OCI-LY3 (cell line): Measurements from ENCODE around the gene FBXW8.

ENCODE experiments used
- H2AFZ ChIP-seq: fragments of 200-600, 300-600 bp; shearing (Covaris generic); 2 replicates; pipeline ENCODE4 v1.6.0; 2014; ENCODE audit warnings: antibody characterized with exemption, low read depth, low read length
- H3K27ac ChIP-seq: fragments of 200-600, 300-600 bp; sonication (generic); 2 replicates; pipeline ENCODE4 v1.5.1; 2014; ENCODE audit warnings: mild to moderate bottlenecking, low read length, moderate library complexity, mixed read lengths
- H3K27me3 ChIP-seq: fragments of 200-600, 300-600 bp; sonication (generic); 2 replicates; pipeline ENCODE4 v1.6.1; 2014; ENCODE audit warnings: low read depth, low read length, mixed read lengths
- H3K36me3 ChIP-seq: fragments of 200-600, 300-600 bp; sonication (generic); replicated peaks from 2 replicates; pipeline ENCODE3; 2014; ENCODE audit warnings: low read depth, low read length, mixed read lengths
- H3K4me1 ChIP-seq: fragments of 300-600, 200-600 bp; sonication (generic); 2 replicates; pipeline ENCODE4 v1.6.1; 2014; ENCODE audit warnings: low read length, mixed read lengths
- H3K4me2 ChIP-seq: fragments of 200-600, 300-600 bp; sonication (generic); 2 replicates; pipeline ENCODE4 v1.6.1; 2014; ENCODE audit warnings: low read length, mixed read lengths
- H3K4me3 ChIP-seq: fragments of 300-600, 200-600 bp; sonication (generic); 2 replicates; pipeline ENCODE4 v1.5.1; 2014; ENCODE audit warnings: antibody characterized with exemption, mild to moderate bottlenecking, low read length, moderate library complexity
- H3K79me2 ChIP-seq: fragments of 300-600, 200-600 bp; shearing (Covaris generic); 2 replicates; pipeline ENCODE4 v1.6.1; 2014; ENCODE audit warnings: mild to moderate bottlenecking, low read length, mixed read lengths
- H3K9ac ChIP-seq: fragments of 300-600, 200-600 bp; shearing (Covaris generic); 2 replicates; pipeline ENCODE4 v1.6.0; 2014; ENCODE audit warnings: mild to moderate bottlenecking, low read length, moderate library complexity
- H3K9me3 ChIP-seq: fragments of 200-600, 300-600 bp; shearing (Covaris generic); 2 replicates; pipeline ENCODE4 v1.6.1; 2014; ENCODE audit warnings: low read length, mixed read lengths; ENCODE audit not compliant: insufficient read depth
- H4K20me1 ChIP-seq: fragments of 200-600, 300-600 bp; sonication (generic); 2 replicates; pipeline ENCODE4 v1.6.1; 2016; ENCODE audit warnings: low read length, mixed read lengths; ENCODE audit not compliant: insufficient read depth
- EZH2phosphoT487 ChIP-seq: fragments of 200-600 bp; shearing (Covaris generic); IDR thresholded peaks from 2 replicates; pipeline ENCODE4 v1.6.1; 2018; ENCODE audit warnings: antibody characterized with exemption, mixed run types, low read depth
- TF ChIP-seq, protein P1 (sequence below): fragments of 200-600, 300-600 bp; sonication (generic); IDR thresholded peaks from 2 replicates; pipeline ENCODE4 v1.5.1; 2014; ENCODE audit warnings: antibody characterized with exemption, low read length, low read depth

The FBXW8 gene

DNA sequence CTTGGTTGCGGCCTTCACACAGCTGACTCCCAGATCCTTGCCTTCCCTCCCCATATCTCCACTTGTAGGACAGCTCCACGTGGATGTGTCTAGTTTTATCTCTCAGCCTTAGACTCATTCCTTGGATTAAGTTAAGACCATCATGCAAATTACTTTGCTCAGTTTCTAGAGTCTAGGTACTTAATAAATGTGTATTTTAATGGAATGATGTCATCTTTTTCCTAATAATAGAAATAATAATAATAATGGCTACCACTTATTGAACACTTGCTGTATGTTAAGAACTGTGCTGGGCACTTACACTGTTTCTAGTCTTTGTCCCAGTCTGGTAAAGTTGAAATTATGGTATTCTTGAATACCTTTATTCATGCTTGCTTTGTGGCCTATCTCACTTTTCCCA lies 37.5 kb downstream of the FBXW8 start:
- Histone ChIP-seq H3K27ac (no peak overlapping the region), H3K4me3 (no peak overlapping the region), H4K20me1 (no peaks in the 10 kb centered on the region), H3K4me1 (no peaks in the 10 kb centered on the region), H3K9me3 (peaks cover 5% of the 10 kb centered on the region; the same call in 1 of the 2 replicates), H2AFZ (no peak overlapping the region), H3K9ac (no peak overlapping the region), H3K79me2 (0 out of 2 replicates have a peak, but pooled peaks cover 6% of the 10 kb centered on the region), H3K4me2 (no peak overlapping the region), H3K36me3 (peaks cover 34% of the 10 kb centered on the region), H3K27me3 (no peaks in the 10 kb centered on the region)
- TF ChIP-seq, protein P1, sequence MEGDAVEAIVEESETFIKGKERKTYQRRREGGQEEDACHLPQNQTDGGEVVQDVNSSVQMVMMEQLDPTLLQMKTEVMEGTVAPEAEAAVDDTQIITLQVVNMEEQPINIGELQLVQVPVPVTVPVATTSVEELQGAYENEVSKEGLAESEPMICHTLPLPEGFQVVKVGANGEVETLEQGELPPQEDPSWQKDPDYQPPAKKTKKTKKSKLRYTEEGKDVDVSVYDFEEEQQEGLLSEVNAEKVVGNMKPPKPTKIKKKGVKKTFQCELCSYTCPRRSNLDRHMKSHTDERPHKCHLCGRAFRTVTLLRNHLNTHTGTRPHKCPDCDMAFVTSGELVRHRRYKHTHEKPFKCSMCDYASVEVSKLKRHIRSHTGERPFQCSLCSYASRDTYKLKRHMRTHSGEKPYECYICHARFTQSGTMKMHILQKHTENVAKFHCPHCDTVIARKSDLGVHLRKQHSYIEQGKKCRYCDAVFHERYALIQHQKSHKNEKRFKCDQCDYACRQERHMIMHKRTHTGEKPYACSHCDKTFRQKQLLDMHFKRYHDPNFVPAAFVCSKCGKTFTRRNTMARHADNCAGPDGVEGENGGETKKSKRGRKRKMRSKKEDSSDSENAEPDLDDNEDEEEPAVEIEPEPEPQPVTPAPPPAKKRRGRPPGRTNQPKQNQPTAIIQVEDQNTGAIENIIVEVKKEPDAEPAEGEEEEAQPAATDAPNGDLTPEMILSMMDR = no peak
- TF ChIP-seq EZH2phosphoT487 = no peak

DNA sequence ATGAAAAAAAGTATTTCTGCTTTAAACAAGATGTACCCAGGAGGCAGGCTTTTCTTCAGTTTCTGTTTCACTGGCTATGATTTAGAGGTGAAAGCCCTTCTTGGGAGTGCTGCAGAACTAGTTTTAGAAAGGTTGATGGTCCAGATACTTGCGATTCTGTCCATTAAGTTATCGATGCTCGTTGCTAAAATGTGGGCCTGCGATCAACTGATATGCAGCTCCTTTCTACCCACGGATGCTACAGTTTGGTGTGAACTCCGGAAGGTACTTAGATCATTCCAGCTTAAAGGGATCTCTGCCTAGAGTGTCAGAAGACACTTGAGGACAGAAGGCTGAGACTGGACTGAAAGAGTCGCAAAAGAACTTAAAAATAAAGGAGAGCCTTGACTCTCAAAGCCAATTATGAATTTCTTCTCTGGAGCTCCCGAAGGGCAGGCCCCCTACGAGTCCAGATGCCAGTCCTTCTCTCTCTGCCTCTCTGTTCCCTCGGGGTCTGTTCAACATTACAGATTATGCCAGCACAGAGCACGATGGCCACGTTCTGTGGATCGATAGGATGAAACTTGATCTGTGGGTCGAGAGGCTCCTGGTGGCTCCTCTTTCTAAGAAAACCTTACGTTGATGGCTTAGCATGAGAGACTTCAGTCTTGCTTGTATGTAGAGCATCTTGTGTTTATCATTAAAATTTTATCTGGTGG lies 40.0 kb downstream of the FBXW8 start:
- Histone ChIP-seq H3K4me3 (no peak overlapping the region), H2AFZ (no peak overlapping the region), H3K4me2 (no peak overlapping the region), H3K4me1 (no peaks in the 10 kb centered on the region), H3K79me2 (no peaks in the 10 kb centered on the region), H4K20me1 (no peaks in the 10 kb centered on the region), H3K27ac (no peak overlapping the region), H3K36me3 (peaks cover 16% of the 10 kb centered on the region), H3K9ac (no peak overlapping the region), H3K27me3 (no peaks in the 10 kb centered on the region), H3K9me3 (no peaks in the 10 kb centered on the region)
- no peak for TF ChIP-seq EZH2phosphoT487
- TF ChIP-seq, protein P1 = no peak

DNA sequence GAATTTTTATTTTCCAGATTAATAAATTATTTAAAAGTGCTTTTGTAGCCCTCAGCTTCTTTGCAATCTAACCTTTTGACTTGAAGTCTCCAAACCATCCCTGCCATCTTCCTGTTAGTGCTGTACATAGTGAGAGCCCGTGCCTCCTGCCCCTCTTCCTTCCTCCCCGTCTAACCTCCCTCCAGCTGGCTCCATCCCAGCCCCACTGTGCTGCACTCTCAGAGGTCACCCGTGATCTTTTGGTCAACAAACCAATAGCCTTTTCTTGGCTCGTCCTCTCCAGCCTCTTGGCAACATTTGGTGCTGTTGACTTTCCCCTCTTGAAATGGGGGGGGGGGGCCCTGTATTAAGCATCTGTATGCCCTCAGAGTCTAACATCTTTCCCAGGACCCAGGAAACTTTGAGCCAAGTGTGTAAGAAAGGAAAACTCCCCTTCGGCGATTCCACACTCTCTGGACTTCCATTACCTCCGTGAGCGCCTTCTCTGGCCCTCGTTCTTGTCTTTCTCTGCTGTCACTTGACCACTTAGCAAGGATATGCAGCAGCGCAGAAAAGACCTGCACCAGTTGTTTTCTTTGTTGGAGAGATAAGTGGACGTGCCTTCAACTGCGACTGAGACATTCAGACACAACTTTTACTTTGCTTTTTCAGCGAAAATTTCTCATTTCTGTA lies 44.1 kb downstream of the FBXW8 start:
- Histone ChIP-seq H3K9me3 (no peaks in the 10 kb centered on the region), H3K9ac (no peak overlapping the region), H4K20me1 (no peaks in the 10 kb centered on the region), H3K4me1 (peaks cover 8% of the 10 kb centered on the region), H3K4me2 (no peak overlapping the region), H3K27me3 (no peaks in the 10 kb centered on the region), H3K4me3 (no peak overlapping the region), H3K79me2 (no peaks in the 10 kb centered on the region), H3K36me3 (peaks cover 15% of the 10 kb centered on the region), H3K27ac (no peak overlapping the region), H2AFZ (no peak overlapping the region)
- TF ChIP-seq, protein P1 = no peak
- TF ChIP-seq EZH2phosphoT487 = no peak

DNA sequence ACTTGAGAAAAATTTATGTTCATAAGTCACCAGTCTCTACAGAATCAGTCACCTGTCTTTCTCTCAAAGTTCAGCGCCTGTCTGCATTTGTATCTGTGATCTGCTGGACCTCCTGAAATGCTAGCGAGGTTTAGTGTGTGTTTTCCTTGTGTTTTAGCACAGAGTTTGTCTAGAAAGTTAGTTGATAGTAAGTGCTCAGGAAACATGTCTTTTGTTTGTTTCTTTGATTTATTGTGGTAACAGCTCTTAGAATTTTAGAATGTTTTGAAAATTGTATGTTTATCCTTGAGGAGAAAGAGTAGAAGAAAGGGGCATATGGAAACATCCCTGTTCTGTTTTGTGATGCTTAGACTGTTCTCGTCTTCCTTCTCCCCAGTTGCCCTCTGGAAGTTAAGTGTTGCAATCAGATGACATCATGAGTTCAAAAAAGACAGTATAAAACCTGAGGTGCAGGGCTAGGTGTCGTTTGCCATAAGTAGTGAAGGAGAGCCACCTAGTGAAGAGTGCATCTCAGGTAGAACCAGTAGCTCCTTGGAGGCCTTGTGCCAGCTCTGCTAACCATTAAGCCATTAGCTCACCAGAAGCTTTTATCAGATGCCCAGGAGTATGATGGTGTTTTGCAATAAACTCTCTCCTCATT lies 44.8 kb downstream of the FBXW8 start:
- TF ChIP-seq, protein P1 = peak; percentile 24; the same call in 1 of the 2 replicates
- no peak for TF ChIP-seq EZH2phosphoT487
- peaks cover 1% of the 10 kb centered on the region; the same call in 1 of the 2 replicates for H3K79me2 ChIP-seq
- H3K9me3 ChIP-seq = no peaks in the 10 kb centered on the region
- no peak overlapping the region for H3K4me3 ChIP-seq
- H3K9ac ChIP-seq = no peak overlapping the region
- peaks cover 13% of the 10 kb centered on the region for H3K36me3 ChIP-seq
- no peak overlapping the region for H2AFZ ChIP-seq
- peaks cover 2% of the 10 kb centered on the region for H4K20me1 ChIP-seq
- H3K27ac ChIP-seq = no peak overlapping the region
- peaks cover 14% of the 10 kb centered on the region for H3K4me1 ChIP-seq
- no peaks in the 10 kb centered on the region for H3K27me3 ChIP-seq
- H3K4me2 ChIP-seq = no peak overlapping the region
